Measurements from ENCODE around the gene LIPN. TPM values are rescaled to one million over a fixed set of nuclear protein-coding genes. Genes with fewer than 3 reads are reported as not detected.

Gene LIPN
- polyA plus RNA-seq, 1 donor from 2014 or later, result not detected

DNA sequence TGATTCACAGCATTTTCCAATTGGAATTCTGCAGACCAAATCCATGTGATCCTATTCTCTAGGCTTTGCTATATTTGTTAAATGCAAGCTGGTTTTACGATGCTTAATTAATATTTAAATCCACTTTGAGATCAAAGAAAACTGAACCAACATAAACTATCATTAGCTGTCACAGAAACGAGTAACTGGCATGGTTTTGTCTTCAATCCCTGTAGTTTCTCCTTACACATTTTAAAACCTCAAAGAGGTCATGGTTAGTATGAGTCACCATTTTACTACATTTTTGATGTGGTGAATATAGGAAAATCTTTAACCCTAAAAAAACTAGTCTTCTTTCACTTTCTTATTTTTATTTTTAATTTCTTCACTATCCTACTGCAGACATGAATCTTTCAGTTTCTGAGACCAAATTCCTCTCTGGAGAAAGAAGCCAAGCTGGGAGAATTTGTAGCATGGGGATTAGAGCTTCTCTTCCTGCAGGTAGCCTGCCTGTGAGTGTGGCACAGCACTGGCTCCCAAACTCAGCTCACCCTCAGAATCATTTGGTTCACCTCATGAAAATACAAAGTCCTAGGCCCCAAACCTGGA, 34.0 kb downstream of the LIPN start:
- Histone ChIP-seq H3K9me2 (ENCODE audit: insufficient read depth, low read length) (no peaks in the 10 kb centered on the region), H3K36me3 (ENCODE audit: insufficient read depth, low read length) (no peaks in the 10 kb centered on the region), H3K4me2 (ENCODE audit: low read length) (no peak overlapping the region), H3K27me3 (ENCODE audit: insufficient read depth, low read depth, low read length) (no peaks in the 10 kb centered on the region), H4K20me1 (ENCODE audit: insufficient read depth) (no peaks in the 10 kb centered on the region), H3F3A (ENCODE audit: insufficient read depth, low read length, poor library complexity, severe bottlenecking) (no peaks in the 10 kb centered on the region), H3K27ac (ENCODE audit: low read length) (no peak overlapping the region), H2AFZ (ENCODE audit: low read depth, low read length) (no peak overlapping the region), H3K9me3 (ENCODE audit: low read length) (no peaks in the 10 kb centered on the region), H3K4me3 (ENCODE audit: low read length) (no peak overlapping the region), H3K9ac (ENCODE audit: low read length) (no peak overlapping the region), H3K79me2 (replicated peaks; ENCODE audit: insufficient read depth, low read length) (no peaks in the 10 kb centered on the region)
- TF ChIP-seq EZH2 (IDR thresholded peaks at IDR 0.05; ENCODE audit: borderline replicate concordance, insufficient read depth, low read length, poor library complexity, severe bottlenecking) (no peak), EP300 (conservative IDR thresholded peaks at IDR 0.05; ENCODE audit: poor library complexity, severe bottlenecking) (no peak), RAD21 (conservative IDR thresholded peaks at IDR 0.05) (no peak), MXI1 (conservative IDR thresholded peaks at IDR 0.05; ENCODE audit: poor library complexity, severe bottlenecking) (no peak), POLR2AphosphoS5 (IDR thresholded peaks at IDR 0.05) (no peak), SMC3 (conservative IDR thresholded peaks at IDR 0.05; ENCODE audit: poor library complexity) (no peak), TAF1 (IDR thresholded peaks at IDR 0.05; ENCODE audit: low read depth) (no peak)
- TF ChIP-seq, protein P1, sequence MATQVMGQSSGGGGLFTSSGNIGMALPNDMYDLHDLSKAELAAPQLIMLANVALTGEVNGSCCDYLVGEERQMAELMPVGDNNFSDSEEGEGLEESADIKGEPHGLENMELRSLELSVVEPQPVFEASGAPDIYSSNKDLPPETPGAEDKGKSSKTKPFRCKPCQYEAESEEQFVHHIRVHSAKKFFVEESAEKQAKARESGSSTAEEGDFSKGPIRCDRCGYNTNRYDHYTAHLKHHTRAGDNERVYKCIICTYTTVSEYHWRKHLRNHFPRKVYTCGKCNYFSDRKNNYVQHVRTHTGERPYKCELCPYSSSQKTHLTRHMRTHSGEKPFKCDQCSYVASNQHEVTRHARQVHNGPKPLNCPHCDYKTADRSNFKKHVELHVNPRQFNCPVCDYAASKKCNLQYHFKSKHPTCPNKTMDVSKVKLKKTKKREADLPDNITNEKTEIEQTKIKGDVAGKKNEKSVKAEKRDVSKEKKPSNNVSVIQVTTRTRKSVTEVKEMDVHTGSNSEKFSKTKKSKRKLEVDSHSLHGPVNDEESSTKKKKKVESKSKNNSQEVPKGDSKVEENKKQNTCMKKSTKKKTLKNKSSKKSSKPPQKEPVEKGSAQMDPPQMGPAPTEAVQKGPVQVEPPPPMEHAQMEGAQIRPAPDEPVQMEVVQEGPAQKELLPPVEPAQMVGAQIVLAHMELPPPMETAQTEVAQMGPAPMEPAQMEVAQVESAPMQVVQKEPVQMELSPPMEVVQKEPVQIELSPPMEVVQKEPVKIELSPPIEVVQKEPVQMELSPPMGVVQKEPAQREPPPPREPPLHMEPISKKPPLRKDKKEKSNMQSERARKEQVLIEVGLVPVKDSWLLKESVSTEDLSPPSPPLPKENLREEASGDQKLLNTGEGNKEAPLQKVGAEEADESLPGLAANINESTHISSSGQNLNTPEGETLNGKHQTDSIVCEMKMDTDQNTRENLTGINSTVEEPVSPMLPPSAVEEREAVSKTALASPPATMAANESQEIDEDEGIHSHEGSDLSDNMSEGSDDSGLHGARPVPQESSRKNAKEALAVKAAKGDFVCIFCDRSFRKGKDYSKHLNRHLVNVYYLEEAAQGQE (IDR thresholded peaks at IDR 0.05; ENCODE audit: borderline replicate concordance), result no peak
- TF ChIP-seq, protein P2, sequence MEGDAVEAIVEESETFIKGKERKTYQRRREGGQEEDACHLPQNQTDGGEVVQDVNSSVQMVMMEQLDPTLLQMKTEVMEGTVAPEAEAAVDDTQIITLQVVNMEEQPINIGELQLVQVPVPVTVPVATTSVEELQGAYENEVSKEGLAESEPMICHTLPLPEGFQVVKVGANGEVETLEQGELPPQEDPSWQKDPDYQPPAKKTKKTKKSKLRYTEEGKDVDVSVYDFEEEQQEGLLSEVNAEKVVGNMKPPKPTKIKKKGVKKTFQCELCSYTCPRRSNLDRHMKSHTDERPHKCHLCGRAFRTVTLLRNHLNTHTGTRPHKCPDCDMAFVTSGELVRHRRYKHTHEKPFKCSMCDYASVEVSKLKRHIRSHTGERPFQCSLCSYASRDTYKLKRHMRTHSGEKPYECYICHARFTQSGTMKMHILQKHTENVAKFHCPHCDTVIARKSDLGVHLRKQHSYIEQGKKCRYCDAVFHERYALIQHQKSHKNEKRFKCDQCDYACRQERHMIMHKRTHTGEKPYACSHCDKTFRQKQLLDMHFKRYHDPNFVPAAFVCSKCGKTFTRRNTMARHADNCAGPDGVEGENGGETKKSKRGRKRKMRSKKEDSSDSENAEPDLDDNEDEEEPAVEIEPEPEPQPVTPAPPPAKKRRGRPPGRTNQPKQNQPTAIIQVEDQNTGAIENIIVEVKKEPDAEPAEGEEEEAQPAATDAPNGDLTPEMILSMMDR (IDR thresholded peaks at IDR 0.05; ENCODE audit: poor library complexity, severe bottlenecking), result no peak

DNA sequence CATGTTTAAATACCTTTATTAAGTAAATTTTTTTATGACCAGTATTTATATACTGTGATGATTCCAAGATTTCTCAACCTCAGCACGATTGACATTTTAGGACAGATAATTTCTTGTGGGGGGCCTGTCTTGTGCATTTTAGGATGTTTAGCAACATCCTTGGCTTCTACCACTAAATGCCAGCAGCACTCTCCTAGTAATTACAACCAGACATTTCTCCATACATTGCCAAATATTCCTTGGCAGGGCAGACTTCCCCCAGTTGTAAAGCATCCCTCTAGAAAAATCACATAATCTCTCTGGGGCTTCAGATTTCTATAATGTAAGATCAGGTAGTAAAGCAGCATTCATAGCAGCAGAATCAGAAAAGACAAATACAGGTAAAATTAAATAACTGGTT, 34.9 kb downstream of the LIPN start:
- H2AFZ ChIP-seq (ENCODE audit: low read depth, low read length), result no peak overlapping the region
- no peak overlapping the region for H3K4me2 ChIP-seq (ENCODE audit: low read length)
- H3K79me2 ChIP-seq (replicated peaks; ENCODE audit: insufficient read depth, low read length), result no peaks in the 10 kb centered on the region
- no peak overlapping the region for H3K27ac ChIP-seq (ENCODE audit: low read length)
- TF ChIP-seq, protein P2 (IDR thresholded peaks at IDR 0.05; ENCODE audit: poor library complexity, severe bottlenecking), result no peak
- TF ChIP-seq MXI1 (conservative IDR thresholded peaks at IDR 0.05; ENCODE audit: poor library complexity, severe bottlenecking), result no peak
- no peak for TF ChIP-seq EP300 (conservative IDR thresholded peaks at IDR 0.05; ENCODE audit: poor library complexity, severe bottlenecking)
- TF ChIP-seq, protein P1 (IDR thresholded peaks at IDR 0.05; ENCODE audit: borderline replicate concordance), result no peak
- TF ChIP-seq RAD21 (conservative IDR thresholded peaks at IDR 0.05), result no peak
- TF ChIP-seq EZH2 (IDR thresholded peaks at IDR 0.05; ENCODE audit: borderline replicate concordance, insufficient read depth, low read length, poor library complexity, severe bottlenecking), result no peak
- TF ChIP-seq POLR2AphosphoS5 (IDR thresholded peaks at IDR 0.05), result no peak
- no peak for TF ChIP-seq SMC3 (conservative IDR thresholded peaks at IDR 0.05; ENCODE audit: poor library complexity)
- TF ChIP-seq TAF1 (IDR thresholded peaks at IDR 0.05; ENCODE audit: low read depth), result no peak
- H3K36me3 ChIP-seq (ENCODE audit: insufficient read depth, low read length), result no peaks in the 10 kb centered on the region
- no peaks in the 10 kb centered on the region for H3K9me2 ChIP-seq (ENCODE audit: insufficient read depth, low read length)
- no peaks in the 10 kb centered on the region for H4K20me1 ChIP-seq (ENCODE audit: insufficient read depth)
- no peaks in the 10 kb centered on the region for H3K9me3 ChIP-seq (ENCODE audit: low read length)
- no peak overlapping the region for H3K9ac ChIP-seq (ENCODE audit: low read length)
- no peaks in the 10 kb centered on the region for H3K27me3 ChIP-seq (ENCODE audit: insufficient read depth, low read depth, low read length)
- no peak overlapping the region for H3K4me3 ChIP-seq (ENCODE audit: low read length)
- no peaks in the 10 kb centered on the region for H3F3A ChIP-seq (ENCODE audit: insufficient read depth, low read length, poor library complexity, severe bottlenecking)

All from neural cell (in vitro differentiated cells).